ENCODE measurements around the gene TUBGCP4. TPM values are rescaled to one million over a fixed set of nuclear protein-coding genes. Genes with fewer than 3 reads are reported as not detected.

TUBGCP4 gene
- polyA plus RNA-seq, 3 donors = 4.7 to 7.6 (median 6.1) TPM

DNA sequence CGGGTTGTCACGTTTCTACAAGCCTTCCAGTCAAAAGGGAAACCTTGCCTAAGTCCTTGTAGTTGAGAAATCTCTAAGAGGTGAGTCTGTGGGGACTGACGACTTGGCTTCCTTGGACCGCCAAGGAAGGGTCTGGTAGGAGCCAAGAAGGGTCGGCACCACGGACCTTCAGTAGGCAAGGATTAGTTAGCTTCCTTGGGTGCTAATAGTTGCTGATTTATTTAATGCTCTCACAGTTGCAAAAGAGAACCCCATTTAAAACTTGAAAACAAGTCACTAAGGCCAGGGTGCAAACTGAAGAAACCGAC is 40.2 kb upstream of the TUBGCP4 start:
- intact Hi-C loops (cut with micrococcal nuclease) = no loop called here
- Histone ChIP-seq H3K36me3 (replicated peaks in 1 of 2; ENCODE audit: control insufficient read depth in 1 of 2, insufficient read depth in 2 of 2, low read length in 2 of 2) (no peaks in the 10 kb centered on the region), H3K27ac (ENCODE audit: low read depth in 1 of 2, low read length in 2 of 2) (peak overlapping the region; percentile 82 to 95), H3K4me2 (replicated peaks; ENCODE audit: extremely low read depth, low read length, poor library complexity, severe bottlenecking) (peak overlapping the region; percentile 92), H4K20me1 (ENCODE audit: insufficient read depth, low read length) (no peaks in the 10 kb centered on the region), H3K27me3 (ENCODE audit: control insufficient read depth in 2 of 2, insufficient read depth in 2 of 2, low read length in 2 of 2) (no peaks in the 10 kb centered on the region), H2AFZ (ENCODE audit: insufficient read depth, low read depth, low read length, poor library complexity, severe bottlenecking) (peak overlapping the region; percentile 93), H3K9ac (ENCODE audit: insufficient read depth, low read length, poor library complexity, severe bottlenecking) (peak overlapping the region; percentile 87), H3K79me2 (ENCODE audit: insufficient read depth, low read length) (peaks cover 15% of the 10 kb centered on the region), H3K4me3 (replicated peaks in 1 of 3; ENCODE audit: low read depth in 2 of 3, low read length in 3 of 3) (peak overlapping the region; percentile 85 to 90 (median 86)), H3K9me3 (replicated peaks in 1 of 2; ENCODE audit: control insufficient read depth in 1 of 2, insufficient read depth in 1 of 2, low read length in 2 of 2) (no peaks in the 10 kb centered on the region), H3K4me1 (ENCODE audit: control insufficient read depth in 1 of 2, insufficient read depth in 2 of 2, low read length in 2 of 2) (peaks cover 16 to 23% of the 10 kb centered on the region in 2 donors)
- peaks cover 8 to 10% of the 10 kb centered on the region in 2 donors for H3K36me3 Mint-ChIP-seq
- H3K9me3 Mint-ChIP-seq = peaks cover 0 to 5% (median 0%) of the 10 kb centered on the region in 7 donors
- H3K27ac Mint-ChIP-seq = peak overlapping the region; percentile 93 to 98 (median 96)
- TF ChIP-seq, protein P1, sequence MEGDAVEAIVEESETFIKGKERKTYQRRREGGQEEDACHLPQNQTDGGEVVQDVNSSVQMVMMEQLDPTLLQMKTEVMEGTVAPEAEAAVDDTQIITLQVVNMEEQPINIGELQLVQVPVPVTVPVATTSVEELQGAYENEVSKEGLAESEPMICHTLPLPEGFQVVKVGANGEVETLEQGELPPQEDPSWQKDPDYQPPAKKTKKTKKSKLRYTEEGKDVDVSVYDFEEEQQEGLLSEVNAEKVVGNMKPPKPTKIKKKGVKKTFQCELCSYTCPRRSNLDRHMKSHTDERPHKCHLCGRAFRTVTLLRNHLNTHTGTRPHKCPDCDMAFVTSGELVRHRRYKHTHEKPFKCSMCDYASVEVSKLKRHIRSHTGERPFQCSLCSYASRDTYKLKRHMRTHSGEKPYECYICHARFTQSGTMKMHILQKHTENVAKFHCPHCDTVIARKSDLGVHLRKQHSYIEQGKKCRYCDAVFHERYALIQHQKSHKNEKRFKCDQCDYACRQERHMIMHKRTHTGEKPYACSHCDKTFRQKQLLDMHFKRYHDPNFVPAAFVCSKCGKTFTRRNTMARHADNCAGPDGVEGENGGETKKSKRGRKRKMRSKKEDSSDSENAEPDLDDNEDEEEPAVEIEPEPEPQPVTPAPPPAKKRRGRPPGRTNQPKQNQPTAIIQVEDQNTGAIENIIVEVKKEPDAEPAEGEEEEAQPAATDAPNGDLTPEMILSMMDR (IDR thresholded peaks at IDR 0.05) = no peak
- peaks cover 2 to 4% (median 4%) of the 10 kb centered on the region in 3 donors for H3K27me3 Mint-ChIP-seq (ENCODE audit: low read depth in 3 of 3)
- no peak for DNase-seq
- peaks cover 24% of the 10 kb centered on the region for H3K4me1 Mint-ChIP-seq
- H3K4me3 Mint-ChIP-seq = peak overlapping the region; percentile 93 to 94
- 5% methylated on average over 6 of the region's 7 CpGs for WGBS (ENCODE audit: insufficient coverage)

DNA sequence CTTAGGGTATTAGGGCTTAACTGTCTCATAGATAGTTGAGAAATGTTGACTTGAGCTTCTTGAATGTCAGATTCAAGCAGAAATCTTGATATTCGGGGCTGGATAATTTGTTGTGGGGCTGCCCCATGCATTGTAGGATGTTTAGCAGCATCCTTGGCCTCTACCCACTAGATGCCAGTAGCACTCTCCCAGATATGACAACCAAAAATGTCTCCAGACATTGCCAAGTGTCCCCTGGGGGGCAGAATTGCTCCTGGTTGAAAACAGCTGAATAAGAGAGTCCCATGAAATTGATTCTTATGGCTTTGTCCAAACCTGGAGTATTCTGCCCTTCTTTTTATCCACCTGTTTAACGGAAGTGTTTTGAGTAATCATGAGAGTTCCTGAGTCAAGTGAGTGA is 24.6 kb upstream of the TUBGCP4 start:
- Histone ChIP-seq H3K9ac (ENCODE audit: insufficient read depth, low read length, poor library complexity, severe bottlenecking) (no peak overlapping the region), H3K4me1 (ENCODE audit: control insufficient read depth in 1 of 2, insufficient read depth in 2 of 2, low read length in 2 of 2) (no peaks in the 10 kb centered on the region), H3K27ac (ENCODE audit: low read depth in 1 of 2, low read length in 2 of 2) (no peak overlapping the region), H3K4me3 (replicated peaks in 1 of 3; ENCODE audit: low read depth in 2 of 3, low read length in 3 of 3) (no peak overlapping the region), H4K20me1 (ENCODE audit: insufficient read depth, low read length) (no peaks in the 10 kb centered on the region), H2AFZ (ENCODE audit: insufficient read depth, low read depth, low read length, poor library complexity, severe bottlenecking) (no peak overlapping the region), H3K4me2 (replicated peaks; ENCODE audit: extremely low read depth, low read length, poor library complexity, severe bottlenecking) (no peak overlapping the region), H3K9me3 (replicated peaks in 1 of 2; ENCODE audit: control insufficient read depth in 1 of 2, insufficient read depth in 1 of 2, low read length in 2 of 2) (no peaks in the 10 kb centered on the region), H3K36me3 (replicated peaks in 1 of 2; ENCODE audit: control insufficient read depth in 1 of 2, insufficient read depth in 2 of 2, low read length in 2 of 2) (peaks cover 4 to 20% of the 10 kb centered on the region in 2 donors), H3K79me2 (ENCODE audit: insufficient read depth, low read length) (no peaks in the 10 kb centered on the region), H3K27me3 (ENCODE audit: control insufficient read depth in 2 of 2, insufficient read depth in 2 of 2, low read length in 2 of 2) (no peaks in the 10 kb centered on the region)
- Mint-ChIP-seq H3K9me3 (no peaks in the 10 kb centered on the region), H3K27me3 (ENCODE audit: low read depth in 3 of 3) (peaks cover 0 to 1% (median 0%) of the 10 kb centered on the region in 3 donors), H3K4me3 (no peak overlapping the region), H3K27ac (no peak overlapping the region), H3K36me3 (peaks cover 18 to 22% of the 10 kb centered on the region in 2 donors), H3K4me1 (no peaks in the 10 kb centered on the region)
- no CpG with 5 or more reads among the region's 2 CpGs for WGBS (ENCODE audit: insufficient coverage)
- no peak for DNase-seq
- TF ChIP-seq, protein P1 (IDR thresholded peaks at IDR 0.05) = no peak
- intact Hi-C loops (cut with micrococcal nuclease) = no loop called here

Measured in CD14-positive monocyte (primary cell).